ENCODE data around the gene GPRC5C.

GPRC5C gene

GRCh38 chr17:74447628-74448159 lies 15.8 kb downstream of the GPRC5C start:
- no peak for DNase-seq (ENCODE audit: low read depth in 2 of 2)
- TF ChIP-seq, protein P1, sequence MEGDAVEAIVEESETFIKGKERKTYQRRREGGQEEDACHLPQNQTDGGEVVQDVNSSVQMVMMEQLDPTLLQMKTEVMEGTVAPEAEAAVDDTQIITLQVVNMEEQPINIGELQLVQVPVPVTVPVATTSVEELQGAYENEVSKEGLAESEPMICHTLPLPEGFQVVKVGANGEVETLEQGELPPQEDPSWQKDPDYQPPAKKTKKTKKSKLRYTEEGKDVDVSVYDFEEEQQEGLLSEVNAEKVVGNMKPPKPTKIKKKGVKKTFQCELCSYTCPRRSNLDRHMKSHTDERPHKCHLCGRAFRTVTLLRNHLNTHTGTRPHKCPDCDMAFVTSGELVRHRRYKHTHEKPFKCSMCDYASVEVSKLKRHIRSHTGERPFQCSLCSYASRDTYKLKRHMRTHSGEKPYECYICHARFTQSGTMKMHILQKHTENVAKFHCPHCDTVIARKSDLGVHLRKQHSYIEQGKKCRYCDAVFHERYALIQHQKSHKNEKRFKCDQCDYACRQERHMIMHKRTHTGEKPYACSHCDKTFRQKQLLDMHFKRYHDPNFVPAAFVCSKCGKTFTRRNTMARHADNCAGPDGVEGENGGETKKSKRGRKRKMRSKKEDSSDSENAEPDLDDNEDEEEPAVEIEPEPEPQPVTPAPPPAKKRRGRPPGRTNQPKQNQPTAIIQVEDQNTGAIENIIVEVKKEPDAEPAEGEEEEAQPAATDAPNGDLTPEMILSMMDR (IDR thresholded peaks at IDR 0.05; ENCODE audit: low read depth, low read length), result no peak
- H3K4me3 ChIP-seq (replicated peaks in 1 of 2; ENCODE audit: low read depth in 2 of 2, low read length in 2 of 2), result no peak overlapping the region

- DNase-seq (ENCODE audit: low read depth in 2 of 2), result no peak
- no peak overlapping the region for H3K4me3 ChIP-seq (replicated peaks in 1 of 2; ENCODE audit: low read depth in 2 of 2, low read length in 2 of 2)
Observed at GRCh38 chr17:74448756-74449155, 16.9 kb downstream of the GPRC5C start.

GRCh38 chr17:74449306-74449705 lies 17.4 kb downstream of the GPRC5C start:
- TF ChIP-seq, protein P1 (IDR thresholded peaks at IDR 0.05; ENCODE audit: low read depth, low read length), result no peak
- no peak overlapping the region for H3K4me3 ChIP-seq (replicated peaks in 1 of 2; ENCODE audit: low read depth in 2 of 2, low read length in 2 of 2)
- no peak for DNase-seq (ENCODE audit: low read depth in 2 of 2)

More at GRCh38 chr17:74448756-74449155, 16.9 kb downstream of the GPRC5C start:
- TF ChIP-seq, protein P1 (IDR thresholded peaks at IDR 0.05; ENCODE audit: low read depth, low read length), result no peak

GRCh38 chr17:74449773-74450172 lies 17.9 kb downstream of the GPRC5C start:
- H3K4me3 ChIP-seq (replicated peaks in 1 of 2; ENCODE audit: low read depth in 2 of 2, low read length in 2 of 2), result no peak overlapping the region
- DNase-seq (ENCODE audit: low read depth in 2 of 2), result no peak
- TF ChIP-seq, protein P1 (IDR thresholded peaks at IDR 0.05; ENCODE audit: low read depth, low read length), result no peak

DNA sequence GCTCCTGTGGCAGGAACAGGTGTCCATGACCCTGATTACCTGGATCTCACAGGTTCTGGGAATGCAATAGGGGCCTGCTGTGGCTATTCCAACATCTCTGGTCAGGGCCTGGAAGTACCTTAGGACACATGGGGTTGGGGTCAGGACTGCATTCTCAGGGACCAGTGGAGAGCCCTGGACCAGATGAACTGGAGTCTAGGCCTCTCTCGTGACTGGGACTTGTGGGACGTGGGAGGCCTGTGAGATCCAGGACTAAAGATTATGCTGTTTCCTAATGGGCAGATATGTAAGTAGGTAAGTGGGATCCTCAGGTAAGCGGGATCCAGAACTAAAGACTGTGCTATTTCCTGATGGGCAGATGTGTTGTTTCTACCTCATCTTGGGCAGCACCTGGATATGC lies 18.3 kb downstream of the GPRC5C start:
- no peak overlapping the region for H3K4me3 ChIP-seq (replicated peaks in 1 of 2; ENCODE audit: low read depth in 2 of 2, low read length in 2 of 2)
- DNase-seq (ENCODE audit: low read depth in 2 of 2), result no peak
- TF ChIP-seq, protein P1 (IDR thresholded peaks at IDR 0.05; ENCODE audit: low read depth, low read length), result no peak

GRCh38 chr17:74450925-74451403 lies 19.1 kb downstream of the GPRC5C start:
- TF ChIP-seq, protein P1 (IDR thresholded peaks at IDR 0.05; ENCODE audit: low read depth, low read length), result no peak
- DNase-seq (ENCODE audit: low read depth in 2 of 2), result no peak
- no peak overlapping the region for H3K4me3 ChIP-seq (replicated peaks in 1 of 2; ENCODE audit: low read depth in 2 of 2, low read length in 2 of 2)

DNA sequence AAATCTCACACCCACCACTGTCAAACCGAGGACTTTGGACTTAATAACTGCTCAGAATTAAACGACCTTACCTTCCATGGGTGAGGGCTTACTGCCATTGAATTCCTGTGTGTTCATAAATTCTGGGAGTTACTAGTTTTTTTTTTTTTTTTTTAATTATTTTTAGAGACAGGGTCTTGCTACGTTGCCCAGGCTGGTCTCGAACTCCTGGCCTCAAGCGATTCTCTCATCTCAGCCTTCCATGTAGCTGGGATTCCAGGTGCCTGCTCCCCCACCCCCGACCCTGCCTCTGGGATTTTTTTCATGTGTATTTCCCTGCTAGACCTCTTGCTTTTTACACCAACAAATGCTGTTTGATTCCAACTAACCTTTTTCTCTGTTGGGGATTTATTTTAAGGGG lies 19.7 kb downstream of the GPRC5C start:
- DNase-seq (ENCODE audit: low read depth in 2 of 2), result no peak
- no peak overlapping the region for H3K4me3 ChIP-seq (replicated peaks in 1 of 2; ENCODE audit: low read depth in 2 of 2, low read length in 2 of 2)
- TF ChIP-seq, protein P1 (IDR thresholded peaks at IDR 0.05; ENCODE audit: low read depth, low read length), result no peak

All from cardiac fibroblast (primary cell).